Lower lobe of right lung (tissue), 2 donors: ENCODE results near the gene SMYD3. TPM values are rescaled to one million over a fixed set of nuclear protein-coding genes. Genes with fewer than 3 reads are reported as not detected.

ENCODE experiments used
- ATAC-seq, 2 donors: fragments of 200-7000 bp; cut with Tn5 transposase; one replicate each; pipeline ENCODE4 v1.9.1; 2020 to 2022; ENCODE audit warnings: mild to moderate bottlenecking in 2 of 2, moderate library complexity in 2 of 2
- DNase-seq: peaks from one replicate; pipeline ENCODE4 v3.0.0-alpha.2; 2020
- H3K27ac ChIP-seq: fragments of 200-600 bp; one replicate; pipeline ENCODE4 v1.8.0; 2022
- H3K27me3 ChIP-seq: fragments of 200-600 bp; one replicate; pipeline ENCODE4 v1.8.0; 2022; ENCODE audit warnings: low read depth
- H3K36me3 ChIP-seq: fragments of 200-600 bp; one replicate; pipeline ENCODE4 v1.8.0; 2022; ENCODE audit warnings: mild to moderate bottlenecking
- H3K4me1 ChIP-seq: fragments of 200-600 bp; one replicate; pipeline ENCODE4 v1.8.0; 2022
- H3K4me3 ChIP-seq: fragments of 200-600 bp; one replicate; pipeline ENCODE4 v1.8.0; 2022; ENCODE audit warnings: mild to moderate bottlenecking
- H3K9me3 ChIP-seq: fragments of 200-600 bp; one replicate; pipeline ENCODE4 v1.8.0; 2022
- intact Hi-C: fragments of 100-400 bp; cut with DNase I; formaldehyde crosslinking; loops from one replicate; pipeline ENCODE4 v1.11.0; 2022
- total RNA-seq: library from RNA; stranded (reverse); fragmentation: NEBNext Ultra II Directional; extraction: Animal tissue kit (Norgen Biotek cat#: 25700); gene quantifications from one replicate; pipeline ENCODE4 v1.2.1, GENCODE V29; 2021
- TF ChIP-seq, protein P1 (sequence below): fragments of 200-600 bp; IDR thresholded peaks from one replicate; pipeline ENCODE4 v1.8.0; 2022; ENCODE audit warnings: antibody characterized with exemption, mild to moderate bottlenecking
- donor health status: DM: no; HTN: yes; CAD: no; lungs with severe emphysema.

SMYD3 gene
- total RNA-seq, 1 donor from 2014 or later = 20.5 TPM

DNA sequence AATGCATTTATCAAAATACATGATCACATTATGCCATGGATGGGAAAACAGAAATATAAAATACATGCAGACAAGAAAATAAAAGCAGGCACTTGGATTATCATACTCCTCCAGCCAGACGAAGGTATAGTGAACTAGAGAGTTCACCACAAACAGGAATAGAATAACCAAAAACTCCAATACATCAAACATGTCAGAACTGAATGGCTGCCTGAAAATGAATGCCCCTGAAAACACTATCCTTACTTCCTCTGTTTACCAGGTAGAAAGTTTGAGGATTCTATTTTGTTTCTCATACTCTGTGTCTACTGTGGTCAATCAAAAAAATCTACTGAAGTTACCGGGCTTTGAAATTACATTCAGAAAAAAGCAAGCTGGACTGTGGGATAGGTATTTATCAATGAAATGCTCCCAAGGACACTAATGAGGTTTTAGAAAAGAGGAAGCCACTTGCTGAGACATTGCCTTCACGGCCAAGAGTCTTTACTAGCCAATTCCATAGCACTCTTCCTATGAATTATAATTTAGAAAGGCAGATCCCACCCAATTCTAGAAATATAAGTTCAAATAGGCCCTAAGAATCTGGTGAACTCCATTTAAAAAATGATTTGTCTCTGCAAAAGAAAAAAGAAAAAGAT is 197.7 kb downstream of the SMYD3 start:
- no peak overlapping the region for H3K27ac ChIP-seq
- H3K4me3 ChIP-seq = no peak overlapping the region
- ATAC-seq (no peak), DNase-seq (no peak)
- H3K27me3 ChIP-seq = no peaks in the 10 kb centered on the region
- H3K36me3 ChIP-seq = no peaks in the 10 kb centered on the region
- H3K4me1 ChIP-seq = no peaks in the 10 kb centered on the region
- no peaks in the 10 kb centered on the region for H3K9me3 ChIP-seq
- intact Hi-C loops = no loop called here
- TF ChIP-seq, protein P1, sequence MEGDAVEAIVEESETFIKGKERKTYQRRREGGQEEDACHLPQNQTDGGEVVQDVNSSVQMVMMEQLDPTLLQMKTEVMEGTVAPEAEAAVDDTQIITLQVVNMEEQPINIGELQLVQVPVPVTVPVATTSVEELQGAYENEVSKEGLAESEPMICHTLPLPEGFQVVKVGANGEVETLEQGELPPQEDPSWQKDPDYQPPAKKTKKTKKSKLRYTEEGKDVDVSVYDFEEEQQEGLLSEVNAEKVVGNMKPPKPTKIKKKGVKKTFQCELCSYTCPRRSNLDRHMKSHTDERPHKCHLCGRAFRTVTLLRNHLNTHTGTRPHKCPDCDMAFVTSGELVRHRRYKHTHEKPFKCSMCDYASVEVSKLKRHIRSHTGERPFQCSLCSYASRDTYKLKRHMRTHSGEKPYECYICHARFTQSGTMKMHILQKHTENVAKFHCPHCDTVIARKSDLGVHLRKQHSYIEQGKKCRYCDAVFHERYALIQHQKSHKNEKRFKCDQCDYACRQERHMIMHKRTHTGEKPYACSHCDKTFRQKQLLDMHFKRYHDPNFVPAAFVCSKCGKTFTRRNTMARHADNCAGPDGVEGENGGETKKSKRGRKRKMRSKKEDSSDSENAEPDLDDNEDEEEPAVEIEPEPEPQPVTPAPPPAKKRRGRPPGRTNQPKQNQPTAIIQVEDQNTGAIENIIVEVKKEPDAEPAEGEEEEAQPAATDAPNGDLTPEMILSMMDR = no peak

DNA sequence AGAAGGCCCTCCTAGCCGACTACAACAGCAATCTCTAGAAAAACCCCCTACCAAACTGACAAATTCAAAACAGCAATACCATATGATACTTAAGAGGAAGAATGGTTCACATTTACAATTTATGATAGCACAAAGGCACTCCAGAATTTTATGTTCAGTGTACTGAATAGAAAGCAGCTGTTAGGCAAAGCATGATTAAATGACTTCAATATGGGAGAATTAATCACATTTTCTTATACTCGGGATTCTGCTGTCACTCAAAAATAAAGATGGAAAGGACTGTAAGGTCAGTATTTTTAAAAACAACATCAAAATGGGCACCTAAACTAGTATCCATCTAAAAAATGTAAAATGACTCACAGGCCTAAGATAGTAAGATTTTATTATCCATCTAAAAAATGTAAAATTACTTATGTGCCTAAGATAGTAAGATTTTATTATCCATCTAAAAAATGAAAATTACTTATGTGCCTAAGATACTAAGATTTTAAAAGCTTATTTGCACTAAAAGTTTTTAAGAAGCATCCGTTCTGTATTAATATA is 198.5 kb downstream of the SMYD3 start:
- no peak for ATAC-seq
- Histone ChIP-seq H3K27me3 (no peaks in the 10 kb centered on the region), H3K36me3 (no peaks in the 10 kb centered on the region), H3K4me3 (no peak overlapping the region), H3K4me1 (no peaks in the 10 kb centered on the region), H3K9me3 (no peaks in the 10 kb centered on the region), H3K27ac (no peak overlapping the region)
- intact Hi-C loops = no loop called here
- no peak for DNase-seq
- TF ChIP-seq, protein P1 = no peak

DNA sequence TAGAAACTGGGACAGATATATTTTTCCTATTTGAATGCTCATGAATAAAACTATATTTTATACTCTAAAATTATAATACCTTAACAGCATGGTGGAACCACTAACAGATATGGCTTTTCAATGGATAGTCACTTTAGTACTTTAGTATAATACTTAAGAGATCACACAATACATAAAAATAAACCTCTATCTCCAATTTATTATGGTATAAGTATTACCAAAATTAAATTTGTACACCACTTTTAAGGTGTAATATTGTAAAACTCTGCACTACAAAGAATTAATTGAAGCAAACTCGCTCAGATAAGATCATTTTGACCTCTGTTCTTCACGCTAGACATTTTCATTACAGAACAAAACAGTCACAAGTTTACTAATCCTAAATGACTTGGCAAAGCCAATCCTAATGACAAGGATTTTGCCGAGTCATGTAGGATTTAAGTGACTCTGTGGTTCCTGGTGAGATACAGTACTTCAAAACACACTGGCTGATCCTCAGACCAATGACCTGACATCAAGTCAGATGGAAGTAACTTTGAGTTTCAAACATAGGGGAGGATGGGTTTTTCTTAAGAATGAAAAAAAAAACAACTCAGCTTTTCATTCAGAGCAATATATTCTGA is 200.6 kb downstream of the SMYD3 start:
- intact Hi-C loops = no loop called here
- Histone ChIP-seq H3K27ac (no peak overlapping the region), H3K4me1 (peaks cover 4% of the 10 kb centered on the region), H3K9me3 (no peaks in the 10 kb centered on the region), H3K4me3 (no peak overlapping the region), H3K36me3 (no peaks in the 10 kb centered on the region), H3K27me3 (no peaks in the 10 kb centered on the region)
- DNase-seq (no peak), ATAC-seq (no peak)
- TF ChIP-seq, protein P1 = no peak

DNA sequence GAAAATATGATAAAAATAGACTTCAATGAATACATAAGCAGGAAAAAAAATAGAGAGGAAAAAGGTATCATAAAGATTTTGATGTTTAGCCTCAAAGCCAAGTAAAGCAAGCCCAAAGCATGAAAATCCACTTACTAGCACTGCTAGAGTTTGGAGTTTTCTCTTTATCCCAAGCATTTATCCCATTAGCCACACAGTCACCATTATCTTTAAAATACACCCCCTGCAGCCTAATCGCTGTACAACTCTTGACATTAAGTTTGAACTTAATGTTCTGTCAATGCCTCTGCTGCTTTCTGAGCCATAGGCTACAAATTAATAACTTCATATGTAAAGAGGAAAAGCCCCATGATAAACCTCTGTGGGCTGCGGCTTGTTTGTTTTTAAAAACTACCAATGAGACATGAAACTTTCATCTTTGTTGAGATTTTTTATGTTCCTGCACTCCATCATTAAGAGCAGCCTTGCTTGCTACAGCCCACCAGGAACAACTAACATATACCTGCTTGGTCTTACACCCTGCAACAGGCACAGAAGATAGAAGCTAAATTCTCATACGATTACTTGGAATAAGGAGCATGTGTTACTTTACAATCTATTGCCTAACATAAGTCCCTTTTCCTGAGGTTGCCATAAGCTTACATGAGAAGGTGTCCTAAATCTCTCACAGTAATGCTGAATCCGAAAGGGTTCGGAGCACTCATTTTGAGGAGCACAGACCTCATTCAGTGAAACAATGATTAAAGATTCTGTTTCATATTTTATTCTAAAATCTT is 202.4 kb downstream of the SMYD3 start:
- Histone ChIP-seq H3K27ac (no peak overlapping the region), H3K4me1 (peaks cover 4% of the 10 kb centered on the region), H3K27me3 (no peaks in the 10 kb centered on the region), H3K4me3 (no peak overlapping the region), H3K9me3 (no peaks in the 10 kb centered on the region), H3K36me3 (no peaks in the 10 kb centered on the region)
- DNase-seq (no peak), ATAC-seq (no peak)
- intact Hi-C loops = no loop called here
- TF ChIP-seq, protein P1 = no peak

DNA sequence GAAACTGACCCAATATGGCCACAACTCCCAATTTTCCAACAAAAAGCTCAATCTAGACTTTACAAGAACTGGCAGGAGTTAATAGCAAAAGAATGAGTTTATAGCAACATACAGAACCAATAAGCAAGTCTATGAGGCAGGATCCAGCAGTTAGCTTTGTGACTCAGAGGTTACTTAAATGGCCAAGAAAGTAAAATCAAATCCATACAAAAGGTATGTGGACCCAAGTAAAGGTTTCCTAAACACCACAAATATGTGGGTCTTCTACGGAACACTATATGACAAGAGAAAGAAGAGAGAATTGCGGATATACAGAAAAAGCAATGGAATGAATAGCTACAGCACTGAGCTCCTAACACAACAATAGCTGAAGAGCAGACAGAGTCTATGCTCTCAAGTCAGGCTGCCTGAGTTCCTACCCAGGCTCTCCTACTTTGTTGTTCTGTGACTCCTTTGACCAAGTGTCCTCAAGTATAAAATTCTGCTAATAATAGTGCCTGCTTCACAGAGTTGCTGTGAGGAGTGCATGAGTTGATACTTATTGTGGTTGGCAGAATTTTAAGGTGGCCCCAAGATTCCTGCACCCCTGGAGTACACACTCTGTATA is 204.3 kb downstream of the SMYD3 start:
- ATAC-seq (peak in 1 of 2 donors; percentile 48), DNase-seq (no peak)
- Histone ChIP-seq H3K27me3 (no peaks in the 10 kb centered on the region), H3K9me3 (no peaks in the 10 kb centered on the region), H3K4me3 (no peak overlapping the region), H3K27ac (no peak overlapping the region), H3K36me3 (no peaks in the 10 kb centered on the region), H3K4me1 (peaks cover 4% of the 10 kb centered on the region)
- TF ChIP-seq, protein P1 = no peak
- intact Hi-C loops = no loop called here
